Tibial nerve (tissue), 4 donors: ENCODE measurements around the gene PIP.

ENCODE experiments used
- EP300 ChIP-seq, 2 donors: sonication (generic); formaldehyde crosslinking; IDR thresholded peaks; one replicate each; pipeline ENCODE4 v1.6.1; 2017; ENCODE audit warnings: antibody characterized with exemption in 2 of 2, mild to moderate bottlenecking in 1 of 2
- POLR2A ChIP-seq, 2 donors: fragments of 450-650 bp; IDR thresholded peaks; one replicate each; pipeline ENCODE4 v1.6.1; 2017; ENCODE audit warnings: antibody characterized with exemption in 2 of 2, mild to moderate bottlenecking in 2 of 2, moderate library complexity in 2 of 2
- TF ChIP-seq, protein P1 (sequence below), 5 experiments: fragments of 200-600 bp in 3 of 5; fragments of 450-650 bp in 2 of 5; sonication (generic) in 3 of 5; IDR thresholded peaks; one replicate each; pipeline ENCODE4 v1.5.1; 2016 to 2019; ENCODE audit warnings: antibody characterized with exemption in 5 of 5, mild to moderate bottlenecking in 3 of 5, moderate library complexity in 2 of 5

DNA sequence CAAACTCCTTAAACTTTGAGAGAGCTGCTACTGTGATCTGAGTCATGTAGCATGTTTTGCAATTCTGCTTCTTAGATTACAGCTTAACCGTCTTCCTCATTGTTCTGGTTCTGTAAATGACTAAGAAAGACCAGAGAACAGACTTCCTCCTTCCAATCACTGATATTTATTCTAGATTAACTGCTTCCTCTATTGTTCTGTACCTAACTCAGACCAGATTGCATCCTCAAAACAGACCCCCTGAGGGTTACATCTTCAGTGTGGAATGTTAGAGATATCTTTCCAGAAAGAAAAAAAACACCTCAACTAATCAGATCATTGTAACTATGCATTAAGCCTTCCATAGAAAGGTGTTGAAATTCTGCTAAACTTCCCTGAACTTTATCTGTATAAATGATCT is 5.7 kb upstream of the PIP start:
- TF ChIP-seq POLR2A (IDR thresholded peaks at IDR 0.05) (no peak), EP300 (IDR thresholded peaks at IDR 0.05) (peak in 1 of 2 donors; percentile 14)
- TF ChIP-seq, protein P1, sequence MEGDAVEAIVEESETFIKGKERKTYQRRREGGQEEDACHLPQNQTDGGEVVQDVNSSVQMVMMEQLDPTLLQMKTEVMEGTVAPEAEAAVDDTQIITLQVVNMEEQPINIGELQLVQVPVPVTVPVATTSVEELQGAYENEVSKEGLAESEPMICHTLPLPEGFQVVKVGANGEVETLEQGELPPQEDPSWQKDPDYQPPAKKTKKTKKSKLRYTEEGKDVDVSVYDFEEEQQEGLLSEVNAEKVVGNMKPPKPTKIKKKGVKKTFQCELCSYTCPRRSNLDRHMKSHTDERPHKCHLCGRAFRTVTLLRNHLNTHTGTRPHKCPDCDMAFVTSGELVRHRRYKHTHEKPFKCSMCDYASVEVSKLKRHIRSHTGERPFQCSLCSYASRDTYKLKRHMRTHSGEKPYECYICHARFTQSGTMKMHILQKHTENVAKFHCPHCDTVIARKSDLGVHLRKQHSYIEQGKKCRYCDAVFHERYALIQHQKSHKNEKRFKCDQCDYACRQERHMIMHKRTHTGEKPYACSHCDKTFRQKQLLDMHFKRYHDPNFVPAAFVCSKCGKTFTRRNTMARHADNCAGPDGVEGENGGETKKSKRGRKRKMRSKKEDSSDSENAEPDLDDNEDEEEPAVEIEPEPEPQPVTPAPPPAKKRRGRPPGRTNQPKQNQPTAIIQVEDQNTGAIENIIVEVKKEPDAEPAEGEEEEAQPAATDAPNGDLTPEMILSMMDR (IDR thresholded peaks at IDR 0.05): no peak
